Activated CD8-positive, alpha-beta memory T cell treated with anti-CD3 and anti-CD28 coated beads, Interleukin-2, amount 50 U/mL, for 24 hours (primary cell): ENCODE results near the gene YJU2.
"Not testable (repeated sequence)": the region's sequence is repeated elsewhere in the genome, so short reads cannot be mapped to it uniquely, and the experiment has no call there.

Source experiments
- DNase-seq: peaks from one replicate; pipeline ENCODE4 v3.0.0-alpha.2; 2020; ENCODE audit errors: extremely low read depth

Gene YJU2

GRCh38 chr19:4228765-4229178 lies 18.1 kb upstream of the YJU2 start:
- no peak for DNase-seq

GRCh38 chr19:4229179-4229931 lies 17.5 kb upstream of the YJU2 start, which contains the start of gene EBI3:
Gene EBI3 (plus strand): TSS chr19:4229523. CDS start chr19:4229551, 28 bp downstream.
- no peak for DNase-seq

- not testable (repeated sequence) for DNase-seq
Observed at GRCh38 chr19:4230237-4230636, 16.6 kb upstream of the YJU2 start.

GRCh38 chr19:4231521-4231920 lies 15.4 kb upstream of the YJU2 start:
- DNase-seq, result not testable (repeated sequence)

- not testable (repeated sequence) for DNase-seq
Observed at GRCh38 chr19:4232139-4232538, 14.7 kb upstream of the YJU2 start.

- no peak for DNase-seq
Observed at GRCh38 chr19:4232614-4233281, 14.1 kb upstream of the YJU2 start.

GRCh38 chr19:4233282-4233853 lies 13.5 kb upstream of the YJU2 start:
- DNase-seq, result peak; percentile 24

GRCh38 chr19:4234142-4234861 lies 12.6 kb upstream of the YJU2 start:
- DNase-seq, result no peak

GRCh38 chr19:4234862-4235201 lies 12.0 kb upstream of the YJU2 start:
- no peak for DNase-seq

- DNase-seq, result not testable (repeated sequence)
Observed at GRCh38 chr19:4237510-4237909, 9.4 kb upstream of the YJU2 start.

GRCh38 chr19:4238831-4239230 lies 8.0 kb upstream of the YJU2 start:
- DNase-seq, result no peak

- no peak for DNase-seq
Observed at GRCh38 chr19:4241824-4242430, 5.0 kb upstream of the YJU2 start.

GRCh38 chr19:4245938-4246337 lies 942 bp upstream of the YJU2 start:
- not testable (repeated sequence) for DNase-seq

- DNase-seq, result no peak
Observed at GRCh38 chr19:4256563-4256962, 9.7 kb downstream of the YJU2 start.

GRCh38 chr19:4257025-4257424 lies 10.1 kb downstream of the YJU2 start:
- DNase-seq, result no peak

- DNase-seq, result no peak
Observed at GRCh38 chr19:4258181-4258580, 11.3 kb downstream of the YJU2 start.

GRCh38 chr19:4260613-4261191 lies 13.8 kb downstream of the YJU2 start:
- DNase-seq, result no peak

GRCh38 chr19:4264812-4265211 lies 17.9 kb downstream of the YJU2 start:
- no peak for DNase-seq

GRCh38 chr19:4266253-4267000 lies 19.5 kb downstream of the YJU2 start:
- DNase-seq, result no peak

- DNase-seq, result peak; percentile 14
Observed at GRCh38 chr19:4267101-4267900, 20.4 kb downstream of the YJU2 start.
